Dendritic cell treated with granulocyte-macrophage colony-stimulating factor and Interleukin-4, amounts not matched to agents 40 ng/mL and 50 ng/mL, for 4 days (primary cell): ENCODE measurements around the gene CACNB1.

Source experiments
- H3K27ac Mint-ChIP-seq: one replicate; pipeline ENCODE4 v1.8.0; 2022; ENCODE audit warnings: mild to moderate bottlenecking, mixed read lengths
- H3K27me3 Mint-ChIP-seq: one replicate; pipeline ENCODE4 v1.8.0; 2022; ENCODE audit warnings: mild to moderate bottlenecking, mixed read lengths
- H3K36me3 Mint-ChIP-seq: one replicate; pipeline ENCODE4 v1.8.0; 2022; ENCODE audit warnings: low read depth, mixed read lengths
- H3K4me1 Mint-ChIP-seq: one replicate; pipeline ENCODE4 v1.8.0; 2022; ENCODE audit warnings: low read depth, mixed read lengths
- H3K4me3 Mint-ChIP-seq: one replicate; pipeline ENCODE4 v1.8.0; 2022; ENCODE audit warnings: mild to moderate bottlenecking, moderate library complexity, mixed read lengths
- H3K9me3 Mint-ChIP-seq: one replicate; pipeline ENCODE4 v1.8.0; 2022; ENCODE audit warnings: mixed read lengths
- intact Hi-C: fragments of 100-400 bp; cut with micrococcal nuclease; formaldehyde crosslinking; loops from one replicate; pipeline ENCODE4 v1.15.0; 2022

Gene CACNB1

GRCh38 chr17:39191750-39192510, 5.5 kb downstream of the CACNB1 start:
- intact Hi-C loops: no loop called here
- Mint-ChIP-seq H3K36me3 (peaks cover 29% of the 10 kb centered on the region), H3K27me3 (no peaks in the 10 kb centered on the region), H3K4me1 (no peaks in the 10 kb centered on the region), H3K27ac (no peak overlapping the region), H3K4me3 (no peak overlapping the region), H3K9me3 (no peaks in the 10 kb centered on the region)

- Mint-ChIP-seq H3K4me3 (no peak overlapping the region), H3K27me3 (no peaks in the 10 kb centered on the region), H3K4me1 (peaks cover 9% of the 10 kb centered on the region), H3K36me3 (peaks cover 50% of the 10 kb centered on the region), H3K9me3 (no peaks in the 10 kb centered on the region), H3K27ac (no peak overlapping the region)
- intact Hi-C loops: no loop called here
Measured at GRCh38 chr17:39187152-39187830, 10.2 kb downstream of the CACNB1 start.

GRCh38 chr17:39186481-39187002, 10.9 kb downstream of the CACNB1 start:
- no peak overlapping the region for H3K4me3 Mint-ChIP-seq
- H3K27ac Mint-ChIP-seq: no peak overlapping the region
- H3K27me3 Mint-ChIP-seq: no peaks in the 10 kb centered on the region
- intact Hi-C loops: no loop called here
- peaks cover 47% of the 10 kb centered on the region for H3K36me3 Mint-ChIP-seq
- H3K9me3 Mint-ChIP-seq: no peaks in the 10 kb centered on the region
- H3K4me1 Mint-ChIP-seq: peaks cover 9% of the 10 kb centered on the region

- intact Hi-C loops: no loop called here
- H3K4me1 Mint-ChIP-seq: peaks cover 9% of the 10 kb centered on the region
- no peak overlapping the region for H3K27ac Mint-ChIP-seq
- H3K4me3 Mint-ChIP-seq: no peak overlapping the region
- H3K36me3 Mint-ChIP-seq: peaks cover 47% of the 10 kb centered on the region
- no peaks in the 10 kb centered on the region for H3K27me3 Mint-ChIP-seq
- H3K9me3 Mint-ChIP-seq: no peaks in the 10 kb centered on the region
Measured at GRCh38 chr17:39183720-39184119, 13.7 kb downstream of the CACNB1 start.

GRCh38 chr17:39183045-39183444, 14.4 kb downstream of the CACNB1 start:
- intact Hi-C loops: no loop called here
- Mint-ChIP-seq H3K9me3 (no peaks in the 10 kb centered on the region), H3K27me3 (no peaks in the 10 kb centered on the region), H3K36me3 (peaks cover 47% of the 10 kb centered on the region), H3K27ac (no peak overlapping the region), H3K4me3 (no peak overlapping the region), H3K4me1 (peaks cover 9% of the 10 kb centered on the region)

GRCh38 chr17:39181303-39181702, 16.2 kb downstream of the CACNB1 start:
- H3K36me3 Mint-ChIP-seq: peaks cover 49% of the 10 kb centered on the region
- H3K27ac Mint-ChIP-seq: no peak overlapping the region
- peaks cover 9% of the 10 kb centered on the region for H3K4me1 Mint-ChIP-seq
- H3K27me3 Mint-ChIP-seq: no peaks in the 10 kb centered on the region
- intact Hi-C loops: no loop called here
- H3K4me3 Mint-ChIP-seq: no peak overlapping the region
- no peaks in the 10 kb centered on the region for H3K9me3 Mint-ChIP-seq

- Mint-ChIP-seq H3K36me3 (peaks cover 25% of the 10 kb centered on the region), H3K4me1 (peaks cover 22% of the 10 kb centered on the region), H3K27me3 (peaks cover 3% of the 10 kb centered on the region), H3K9me3 (no peaks in the 10 kb centered on the region), H3K27ac (no peak overlapping the region), H3K4me3 (no peak overlapping the region)
- intact Hi-C loops: no loop called here
Measured at GRCh38 chr17:39178536-39178935, 18.9 kb downstream of the CACNB1 start.

- Mint-ChIP-seq H3K9me3 (no peaks in the 10 kb centered on the region), H3K36me3 (peaks cover 17% of the 10 kb centered on the region), H3K27ac (no peak overlapping the region), H3K27me3 (peaks cover 5% of the 10 kb centered on the region), H3K4me3 (no peak overlapping the region), H3K4me1 (peaks cover 16% of the 10 kb centered on the region)
- intact Hi-C loops: no loop called here
Measured at GRCh38 chr17:39177256-39177655, 20.2 kb downstream of the CACNB1 start.

GRCh38 chr17:39175695-39176093, 21.8 kb downstream of the CACNB1 start:
- intact Hi-C loops: loop anchor here (1.0 kb wide), 1 partner anchor 192 kb away; no protein-coding TSS in a partner anchor
- no peaks in the 10 kb centered on the region for H3K9me3 Mint-ChIP-seq
- H3K4me1 Mint-ChIP-seq: peaks cover 22% of the 10 kb centered on the region
- peaks cover 17% of the 10 kb centered on the region for H3K36me3 Mint-ChIP-seq
- H3K27ac Mint-ChIP-seq: peak overlapping the region; percentile 75
- peaks cover 5% of the 10 kb centered on the region for H3K27me3 Mint-ChIP-seq
- H3K4me3 Mint-ChIP-seq: no peak overlapping the region

- Mint-ChIP-seq H3K9me3 (no peaks in the 10 kb centered on the region), H3K4me1 (peaks cover 28% of the 10 kb centered on the region), H3K27ac (peak overlapping the region; percentile 75), H3K4me3 (peak overlapping the region; percentile 77), H3K27me3 (peaks cover 5% of the 10 kb centered on the region), H3K36me3 (peaks cover 17% of the 10 kb centered on the region)
- intact Hi-C loops: loop anchor here (1.0 kb wide), 1 partner anchor 192 kb away; no protein-coding TSS in a partner anchor
Measured at GRCh38 chr17:39174920-39175694, 22.4 kb downstream of the CACNB1 start.

- H3K36me3 Mint-ChIP-seq: peaks cover 17% of the 10 kb centered on the region
- intact Hi-C loops: no loop called here
- peak overlapping the region; percentile 34 for H3K27ac Mint-ChIP-seq
- H3K27me3 Mint-ChIP-seq: peaks cover 16% of the 10 kb centered on the region
- H3K4me1 Mint-ChIP-seq: peaks cover 41% of the 10 kb centered on the region
- no peaks in the 10 kb centered on the region for H3K9me3 Mint-ChIP-seq
- no peak overlapping the region for H3K4me3 Mint-ChIP-seq
Measured at GRCh38 chr17:39173526-39174274, 23.8 kb downstream of the CACNB1 start.

GRCh38 chr17:39173080-39173479, 24.4 kb downstream of the CACNB1 start:
- H3K27me3 Mint-ChIP-seq: peaks cover 16% of the 10 kb centered on the region

GRCh38 chr17:39171933-39172332, 25.5 kb downstream of the CACNB1 start:
- peaks cover 8% of the 10 kb centered on the region for H3K36me3 Mint-ChIP-seq

More at GRCh38 chr17:39173080-39173479, 24.4 kb downstream of the CACNB1 start:
- peaks cover 17% of the 10 kb centered on the region for H3K36me3 Mint-ChIP-seq
- H3K9me3 Mint-ChIP-seq: no peaks in the 10 kb centered on the region
- intact Hi-C loops: no loop called here
- H3K4me3 Mint-ChIP-seq: no peak overlapping the region
- H3K4me1 Mint-ChIP-seq: peaks cover 41% of the 10 kb centered on the region
- H3K27ac Mint-ChIP-seq: no peak overlapping the region

More at GRCh38 chr17:39171933-39172332, 25.5 kb downstream of the CACNB1 start:
- intact Hi-C loops: no loop called here
- Mint-ChIP-seq H3K4me1 (peaks cover 50% of the 10 kb centered on the region), H3K27ac (peak overlapping the region; percentile 3), H3K9me3 (no peaks in the 10 kb centered on the region), H3K27me3 (peaks cover 16% of the 10 kb centered on the region), H3K4me3 (no peak overlapping the region)
